NCI-H2171 treated with DMSO at 0.1 percent for 48 hours (cell line): ENCODE measurements around the gene COMMD10.
"Not testable (repeated sequence)": the region's sequence is repeated elsewhere in the genome, so short reads cannot be mapped to it uniquely, and the experiment has no call there.

Experiments used
- DNase-seq: peaks from one replicate; lab custom pipeline; 2025; lab: John Stamatoyannopoulos, UW

COMMD10 gene

DNA sequence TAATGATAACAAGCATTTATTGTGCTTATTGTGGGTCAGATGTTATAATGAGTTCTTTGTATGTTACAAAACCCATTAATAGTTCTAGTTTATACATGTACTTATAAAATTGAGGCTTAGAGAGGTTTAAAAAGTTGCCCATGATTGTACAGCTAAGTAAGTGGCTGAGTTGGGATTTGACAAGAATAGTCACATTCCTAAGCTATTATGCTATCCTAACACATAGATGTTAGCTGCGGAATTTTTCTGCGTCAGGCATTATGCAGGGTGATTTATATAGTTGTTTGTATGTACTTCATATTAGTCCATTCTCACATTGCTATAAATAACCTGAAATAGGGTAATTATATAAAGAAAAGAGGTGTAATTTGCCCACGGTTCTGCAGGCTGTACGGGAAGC is 12.5 kb downstream of the COMMD10 start:
- DNase-seq: no peak

DNA sequence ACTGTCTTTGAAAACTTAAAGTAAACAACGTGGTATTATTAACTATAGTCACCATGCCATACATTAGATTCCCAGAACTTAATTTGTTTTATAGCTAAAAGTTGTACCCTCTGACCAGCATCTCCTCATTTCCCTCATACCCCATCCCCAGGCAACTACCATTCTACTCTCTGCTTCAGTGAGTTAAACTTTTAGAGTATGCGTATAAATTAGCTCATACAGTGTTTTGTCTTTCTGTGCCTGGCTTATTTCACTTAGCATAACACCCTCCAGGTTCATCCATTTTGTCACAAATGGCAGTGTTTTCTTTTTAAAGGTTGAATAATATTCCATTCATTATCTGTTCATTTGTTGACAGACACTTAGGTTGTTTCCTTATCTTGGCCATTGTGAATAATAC is 14.2 kb downstream of the COMMD10 start:
- DNase-seq: no peak

DNA sequence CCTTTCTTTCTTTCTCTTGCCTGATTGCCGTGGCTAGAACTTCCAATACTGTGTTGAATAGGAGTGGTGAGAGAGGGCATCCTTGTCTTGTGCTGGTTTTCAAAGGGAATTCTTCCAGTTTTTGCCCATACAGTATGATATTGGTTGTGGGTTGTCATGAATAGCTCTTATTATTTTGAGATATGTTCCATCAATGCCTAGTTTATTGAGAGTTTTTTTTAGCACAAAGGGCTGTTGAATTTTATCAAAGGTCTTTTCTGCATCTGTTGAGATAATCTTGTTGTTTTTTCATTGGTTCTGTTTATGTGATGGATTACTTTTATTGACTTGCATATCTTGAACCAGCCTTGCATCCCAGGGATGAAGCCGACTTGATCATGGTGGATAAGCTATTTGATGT is 20.1 kb downstream of the COMMD10 start:
- not testable (repeated sequence) for DNase-seq

DNA sequence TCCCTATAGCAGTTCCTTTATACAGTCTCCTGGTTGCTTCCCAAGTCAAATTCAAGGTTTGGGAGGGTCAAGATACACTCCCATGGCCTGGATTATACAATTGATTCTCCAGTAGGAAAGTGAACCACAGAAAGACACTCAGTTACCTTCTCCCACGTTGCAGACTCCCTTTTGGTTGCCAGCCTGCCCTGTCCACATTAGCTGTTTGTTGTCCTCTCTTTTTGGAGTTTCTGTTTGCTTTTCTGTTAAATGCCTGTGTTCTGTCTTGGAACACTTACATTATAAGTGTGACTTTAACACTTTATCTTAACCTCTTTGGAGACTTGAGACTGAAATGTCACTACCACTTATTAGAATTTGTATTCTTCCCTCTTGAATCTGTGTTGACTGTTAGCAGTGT is 30.3 kb downstream of the COMMD10 start:
- no peak for DNase-seq

DNA sequence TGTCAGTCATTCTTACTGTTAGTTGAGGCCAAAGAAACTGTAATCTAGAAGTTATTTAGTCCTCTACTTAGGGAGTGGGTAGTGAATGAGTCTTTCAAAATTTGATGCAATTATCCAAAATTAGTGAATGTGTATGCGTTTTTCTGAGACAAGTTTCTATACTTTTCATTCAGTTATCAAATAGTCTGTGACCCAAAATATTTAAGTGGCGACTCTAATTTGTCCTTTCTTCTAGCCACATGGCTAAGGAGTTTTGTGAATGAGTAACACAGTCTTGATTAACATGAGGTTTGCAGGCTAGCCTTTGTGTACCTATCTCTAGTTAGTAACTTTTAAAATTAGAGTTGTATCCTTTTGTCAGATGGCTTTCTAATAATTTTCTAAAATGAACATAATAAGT is 45.6 kb downstream of the COMMD10 start:
- DNase-seq: no peak

DNA sequence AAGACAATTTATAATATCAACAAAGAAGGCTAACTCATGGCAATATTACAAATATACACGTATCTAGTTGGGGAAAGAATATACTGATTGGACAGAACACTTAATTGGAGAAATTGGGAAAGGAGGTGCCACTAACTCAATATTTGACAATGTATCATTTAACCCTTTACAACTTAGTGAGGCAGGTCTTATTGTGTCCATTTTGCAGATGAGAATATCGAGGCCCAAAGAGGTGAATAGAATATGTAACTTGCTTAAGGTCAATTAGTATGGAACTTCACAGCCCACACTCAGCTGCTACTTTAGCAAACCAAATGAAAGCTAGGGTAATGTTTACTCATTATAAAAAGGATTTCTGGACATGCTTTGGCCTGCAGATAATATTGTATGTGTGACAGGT is 46.2 kb downstream of the COMMD10 start:
- no peak for DNase-seq

DNA sequence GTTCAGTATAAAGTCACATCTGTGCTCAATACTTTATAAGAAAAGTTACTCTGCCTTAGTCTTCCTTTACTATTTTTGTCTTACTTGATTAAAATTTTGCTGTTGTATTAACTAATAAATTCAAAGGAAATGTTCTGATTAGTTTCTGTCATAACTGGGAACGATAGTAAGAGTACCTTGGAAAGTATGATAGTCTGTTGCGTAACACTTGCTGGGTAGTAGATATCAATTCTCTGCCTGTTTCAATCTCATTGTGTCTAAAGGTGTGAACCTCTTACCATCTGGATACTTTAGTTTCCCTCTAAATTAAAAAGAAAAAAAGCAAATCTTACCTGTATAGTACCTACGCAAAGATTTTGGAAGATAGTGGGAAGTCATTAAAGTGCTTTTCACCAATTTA is 48.5 kb downstream of the COMMD10 start:
- no peak for DNase-seq

DNA sequence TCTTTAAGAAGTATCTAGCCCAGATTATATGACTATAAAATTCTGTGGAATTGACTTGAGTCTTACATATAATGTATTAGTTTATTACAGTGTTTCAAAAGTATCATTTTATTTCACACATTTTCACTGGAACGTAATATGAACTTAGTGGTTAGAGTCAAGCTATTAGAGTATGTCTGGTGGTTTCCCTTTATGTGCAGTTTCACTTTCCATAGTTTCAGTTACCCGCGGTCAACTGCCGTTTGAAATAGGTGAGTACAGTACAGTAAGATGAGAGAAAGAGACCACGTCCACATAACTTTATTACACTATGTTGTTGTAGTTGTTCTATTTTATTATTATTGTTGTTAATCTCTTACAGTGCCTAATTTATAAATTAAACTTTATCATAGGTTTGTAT is 50.5 kb downstream of the COMMD10 start:
- DNase-seq: no peak

DNA sequence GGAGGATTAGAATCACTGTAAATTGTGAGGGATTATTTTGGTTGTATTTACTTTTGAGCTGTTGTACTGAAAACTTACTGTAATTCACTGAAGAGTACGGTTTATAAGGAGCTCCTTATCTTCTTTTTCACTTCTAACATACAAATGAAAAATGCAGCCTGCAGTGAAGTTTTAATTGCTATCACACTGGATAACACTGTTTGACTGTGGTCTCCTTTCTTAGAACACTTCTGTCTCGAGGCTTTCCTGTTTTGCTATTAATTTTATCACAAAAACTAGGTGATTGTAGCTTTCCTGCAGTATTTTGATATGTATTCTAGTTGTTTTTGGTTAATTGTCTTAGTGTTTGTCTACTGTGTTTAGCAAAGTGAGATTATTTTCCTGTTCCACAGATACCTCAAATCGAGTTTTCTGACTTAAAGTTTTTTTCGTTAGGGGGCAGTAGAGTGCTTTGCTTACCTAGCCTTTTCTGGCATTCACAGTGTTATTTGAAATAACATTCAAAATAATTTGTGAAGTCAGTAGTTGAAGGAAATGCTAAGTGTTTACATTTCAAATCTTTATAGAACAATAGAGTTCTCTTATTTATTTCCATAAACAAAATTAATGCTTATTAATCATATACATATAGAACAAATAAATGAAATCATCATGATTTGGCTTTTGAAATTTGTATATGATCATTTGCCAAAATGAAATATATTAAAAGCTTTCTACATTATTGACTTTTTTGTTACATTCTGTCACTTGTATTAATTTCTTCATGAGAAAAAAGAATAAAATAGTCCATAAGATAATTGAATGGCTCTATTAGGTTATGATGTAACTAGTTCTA is 52.9 kb downstream of the COMMD10 start:
- DNase-seq: peak; percentile 48

DNA sequence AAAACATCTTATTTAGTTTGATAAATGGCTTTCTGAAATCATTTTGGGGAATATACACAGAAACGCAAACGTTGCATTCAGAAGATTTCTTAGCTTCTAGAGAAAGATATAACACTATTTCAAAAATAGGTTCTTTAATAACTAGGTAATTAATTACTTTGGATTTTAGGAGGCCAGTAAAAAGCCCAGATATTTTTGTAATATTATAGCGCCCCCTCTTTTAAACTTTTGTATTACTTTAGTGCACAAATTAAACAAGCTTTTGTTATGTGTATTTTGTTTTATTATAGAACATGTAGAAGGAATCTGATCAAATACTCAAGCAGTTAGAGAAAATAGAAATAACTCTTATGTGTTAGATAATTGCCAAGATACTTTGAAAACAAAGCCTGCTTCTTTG is 57.7 kb downstream of the COMMD10 start:
- DNase-seq: no peak

DNA sequence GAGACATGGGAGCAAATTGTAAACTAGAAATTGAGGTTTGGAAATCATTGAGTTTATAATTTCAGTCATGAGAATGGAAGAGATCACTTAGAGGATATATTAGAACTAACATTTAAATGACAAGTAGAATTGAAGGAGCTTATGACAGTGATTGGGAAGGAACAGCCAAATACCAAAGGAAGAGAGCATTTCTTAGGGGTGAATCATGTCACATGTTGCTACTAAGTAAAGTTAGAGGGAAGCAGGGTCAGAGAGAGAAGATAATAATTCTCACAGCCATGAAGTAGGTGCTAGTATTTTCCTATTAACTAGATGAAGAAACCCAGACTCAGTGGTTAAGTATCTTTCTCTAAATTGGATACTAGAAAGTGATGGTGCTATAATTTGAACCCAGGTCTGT is 59.3 kb downstream of the COMMD10 start:
- no peak for DNase-seq

DNA sequence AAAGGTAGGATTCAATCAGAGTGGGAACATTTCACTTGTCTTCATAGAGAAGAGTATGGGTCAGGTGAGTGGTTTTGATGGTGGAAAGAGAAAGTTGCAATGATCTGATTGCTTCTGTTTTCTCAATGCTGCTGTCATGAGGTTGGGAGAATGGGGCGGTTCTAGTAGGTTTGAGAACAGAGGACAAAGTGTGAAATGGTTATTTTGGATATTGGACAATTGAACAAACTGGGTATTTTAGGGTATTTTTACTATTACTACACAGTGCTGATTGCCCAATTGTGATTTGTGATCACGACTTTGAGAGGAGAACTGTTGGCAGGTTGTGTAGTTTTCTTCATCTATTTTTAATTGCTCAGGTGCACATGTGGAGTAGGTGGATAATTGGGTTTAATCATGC is 60.2 kb downstream of the COMMD10 start:
- DNase-seq: no peak

DNA sequence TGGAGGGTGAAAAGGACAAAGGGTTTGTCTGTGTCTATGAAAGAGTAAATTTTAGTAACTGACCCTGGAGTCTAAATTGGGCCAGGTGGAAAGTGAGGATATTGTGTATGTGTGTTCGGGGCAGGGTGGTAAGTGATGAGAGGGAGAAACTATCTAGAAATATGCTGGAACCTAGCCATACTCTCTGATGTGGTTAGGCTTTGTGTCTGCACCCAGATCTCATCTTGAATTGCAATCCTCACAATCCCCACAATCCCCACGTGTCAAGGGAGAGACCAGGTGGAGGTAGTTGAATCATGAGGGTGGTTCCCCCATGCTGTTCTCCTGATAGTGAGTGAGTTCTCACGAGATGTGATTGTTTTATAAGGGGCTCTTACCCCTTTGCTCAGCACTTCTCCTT is 60.6 kb downstream of the COMMD10 start:
- no peak for DNase-seq

DNA sequence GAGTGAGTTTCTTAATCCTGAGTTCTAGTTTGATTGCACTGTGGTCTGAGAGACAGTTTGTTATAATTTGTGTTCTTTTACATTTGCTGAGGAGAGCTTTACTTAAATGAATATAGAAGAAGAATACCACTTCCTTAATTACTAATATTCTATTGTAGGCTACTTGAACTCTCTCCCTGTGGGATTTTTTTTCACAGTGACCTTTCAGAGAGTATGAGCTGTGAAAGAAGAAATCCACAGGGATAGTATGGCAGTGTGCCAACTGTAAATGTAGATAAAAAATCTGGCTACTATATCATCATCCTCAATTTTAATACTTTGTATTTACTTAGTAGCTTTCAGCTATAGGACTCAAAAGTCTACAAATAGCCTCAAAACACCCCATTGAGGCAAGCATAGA is 67.3 kb downstream of the COMMD10 start:
- DNase-seq: no peak

DNA sequence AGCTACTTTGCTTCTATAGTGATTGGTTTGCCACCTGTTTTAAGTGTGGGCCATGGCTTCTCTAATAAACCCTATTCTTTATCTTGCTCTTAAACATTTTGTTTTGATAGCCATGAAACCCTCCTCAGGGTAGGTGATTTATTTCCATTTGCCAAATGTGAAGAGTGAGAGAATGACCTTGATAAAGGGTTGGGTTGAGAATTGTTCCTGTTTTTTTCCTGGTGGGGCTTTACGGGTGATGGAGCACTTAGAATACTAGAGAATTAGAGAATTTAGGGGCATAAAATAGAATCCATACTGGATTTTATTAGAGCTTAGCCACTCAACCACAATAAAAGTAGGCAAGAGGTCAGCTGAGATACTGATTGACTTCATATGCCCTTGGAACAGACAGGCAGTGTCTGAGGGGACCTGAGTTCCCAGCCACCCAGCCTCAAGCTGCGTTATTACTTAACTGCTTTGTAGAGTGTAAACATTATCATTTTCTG is 68.9 kb downstream of the COMMD10 start:
- no peak for DNase-seq

DNA sequence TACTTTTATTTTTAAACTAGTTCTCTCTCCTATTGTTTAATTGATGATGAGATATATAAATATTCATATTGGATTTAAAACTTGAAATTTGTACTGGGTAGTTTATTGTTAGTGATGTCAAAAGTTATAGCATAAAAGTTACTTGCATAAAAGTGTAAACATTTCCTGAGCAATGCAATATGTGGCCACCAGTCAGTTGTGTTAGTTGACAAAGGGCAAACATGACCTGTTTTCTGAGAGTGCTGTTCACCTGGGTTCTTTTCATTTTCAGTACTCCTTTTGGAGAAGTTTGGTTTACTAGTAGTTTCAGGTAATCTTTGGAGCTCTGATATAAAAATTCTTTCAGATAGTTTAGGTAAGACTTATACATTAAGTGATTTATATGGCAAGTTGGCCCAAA is 69.4 kb downstream of the COMMD10 start:
- DNase-seq: no peak

DNA sequence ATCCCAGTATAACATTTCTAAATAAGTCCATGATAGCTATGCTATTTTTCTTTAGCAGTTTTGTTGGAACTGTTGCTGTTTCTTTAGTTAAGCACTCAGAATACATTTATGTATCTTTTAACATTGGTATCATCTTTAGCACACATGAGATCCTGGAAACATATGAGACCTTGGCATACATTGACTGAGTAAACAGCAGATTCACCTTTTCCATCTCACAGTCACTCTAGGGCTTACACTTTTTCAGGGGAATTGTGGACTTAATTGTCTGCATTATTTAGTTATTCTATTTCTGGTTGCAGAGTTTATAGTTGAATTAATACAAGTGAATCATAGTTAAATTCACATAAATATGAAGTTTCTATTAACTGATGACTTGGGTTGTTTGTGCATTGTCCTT is 70.1 kb downstream of the COMMD10 start:
- DNase-seq: no peak

DNA sequence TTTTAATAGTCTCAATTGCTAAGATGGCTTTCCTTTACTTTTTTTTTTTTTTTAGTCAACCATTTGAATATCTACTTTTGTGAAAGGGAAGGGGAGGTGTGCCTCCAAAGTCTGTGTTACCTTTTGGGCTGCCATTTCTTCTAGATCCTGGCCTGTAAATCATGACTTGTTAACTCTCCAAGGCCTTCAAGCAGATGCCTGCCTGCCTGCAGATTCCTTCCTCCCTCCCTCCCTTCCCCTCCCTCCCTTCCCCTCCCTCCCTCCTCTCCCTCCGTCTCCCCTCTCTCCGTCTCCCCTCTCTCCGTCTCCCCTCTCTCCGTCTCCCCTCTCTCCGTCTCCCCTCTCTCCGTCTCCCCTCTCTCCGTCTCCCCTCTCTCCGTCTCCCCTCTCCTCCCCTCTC is 73.1 kb downstream of the COMMD10 start:
- DNase-seq: no peak

DNA sequence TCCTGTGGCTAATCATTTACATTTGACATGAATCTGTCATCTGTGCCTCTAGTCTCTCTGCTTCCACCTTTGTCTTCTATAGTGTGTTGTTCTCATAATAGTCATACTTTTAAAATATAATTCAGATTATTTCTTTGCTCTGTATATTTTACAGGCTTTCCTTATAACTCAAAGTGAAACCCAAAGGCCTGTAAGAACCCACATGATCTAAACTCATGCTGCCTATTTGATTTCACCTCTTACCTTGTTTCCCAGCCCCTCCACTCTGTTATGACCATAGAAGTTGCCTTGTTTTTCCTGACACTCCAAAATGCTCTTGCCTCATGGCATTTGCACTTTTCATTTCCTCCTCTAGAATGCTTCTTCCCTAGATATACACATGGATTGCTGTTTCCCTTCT is 74.2 kb downstream of the COMMD10 start:
- DNase-seq: no peak

DNA sequence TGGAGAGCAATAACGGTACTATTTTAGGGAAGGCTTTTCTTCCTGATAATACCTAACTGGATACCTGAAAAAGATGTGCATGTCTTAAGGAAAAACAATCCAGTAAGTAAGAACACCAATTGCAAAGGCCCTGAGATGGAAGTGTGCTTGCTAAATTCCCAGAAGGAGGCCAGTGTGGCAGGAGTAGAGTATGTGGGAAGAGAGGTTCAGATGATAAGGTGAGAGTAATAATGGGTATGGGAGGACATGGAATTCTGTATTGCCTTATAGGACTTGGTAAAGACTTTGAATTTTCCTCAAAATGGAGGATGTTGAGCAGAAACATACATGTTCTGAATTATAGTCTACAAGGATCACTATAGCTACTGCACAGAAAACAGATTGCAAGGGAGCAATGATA is 89.3 kb downstream of the COMMD10 start:
- no peak for DNase-seq

DNA sequence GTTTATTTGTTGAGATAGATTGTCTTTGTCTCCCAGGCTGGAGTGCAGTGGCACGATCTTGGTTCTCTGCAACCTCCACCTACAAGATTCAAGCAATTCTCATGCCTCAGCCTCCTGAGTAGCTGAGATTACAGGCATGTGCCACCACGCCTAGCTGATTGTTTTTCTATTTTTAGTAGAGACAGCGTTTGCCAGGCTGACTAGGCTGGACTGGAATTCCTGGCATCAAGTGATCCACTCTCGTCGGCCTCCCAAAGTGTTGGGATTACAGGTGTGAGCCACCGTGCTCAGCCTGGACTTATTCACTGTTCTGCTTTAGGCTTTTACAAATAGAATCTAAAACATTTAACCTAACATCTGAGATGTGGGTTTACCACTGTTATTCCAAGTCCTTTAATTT is 91.3 kb downstream of the COMMD10 start:
- no peak for DNase-seq

DNA sequence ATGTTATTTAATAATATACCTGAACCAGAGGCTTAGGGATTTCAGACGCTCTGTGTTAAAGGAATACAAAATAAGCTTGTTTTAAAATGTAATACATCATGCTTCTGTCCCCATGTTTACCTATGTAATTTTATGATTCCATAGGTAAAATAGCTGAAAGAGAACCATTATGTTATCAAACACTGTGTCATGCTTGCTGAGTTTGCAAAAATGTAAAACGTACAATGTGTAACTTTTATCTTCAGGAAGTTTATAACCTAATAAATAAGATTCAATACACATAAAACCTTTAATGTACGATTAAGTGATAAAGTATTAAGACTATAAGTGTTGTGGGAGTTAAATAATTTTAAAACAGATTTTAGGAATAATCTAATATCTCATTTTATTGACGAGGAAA is 94.1 kb downstream of the COMMD10 start:
- DNase-seq: no peak

DNA sequence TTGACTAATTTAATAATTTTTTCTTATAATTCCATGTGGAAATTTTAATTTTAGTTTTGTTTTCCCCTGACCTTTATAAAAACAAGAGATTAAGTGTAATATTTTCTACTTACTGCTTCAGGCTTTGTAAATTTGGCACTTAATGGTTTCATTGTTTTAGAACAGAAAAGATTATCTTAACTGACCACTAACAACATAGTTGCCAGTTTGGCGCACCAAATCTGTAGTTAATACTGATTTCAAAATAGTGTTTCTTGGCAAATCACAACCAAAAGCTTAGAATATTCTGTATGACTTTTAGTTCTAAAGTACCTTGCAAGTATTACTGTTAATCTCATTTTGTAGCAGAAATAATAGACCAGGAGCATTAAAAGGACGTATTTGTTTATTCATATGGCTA is 124.3 kb downstream of the COMMD10 start:
- DNase-seq: no peak

DNA sequence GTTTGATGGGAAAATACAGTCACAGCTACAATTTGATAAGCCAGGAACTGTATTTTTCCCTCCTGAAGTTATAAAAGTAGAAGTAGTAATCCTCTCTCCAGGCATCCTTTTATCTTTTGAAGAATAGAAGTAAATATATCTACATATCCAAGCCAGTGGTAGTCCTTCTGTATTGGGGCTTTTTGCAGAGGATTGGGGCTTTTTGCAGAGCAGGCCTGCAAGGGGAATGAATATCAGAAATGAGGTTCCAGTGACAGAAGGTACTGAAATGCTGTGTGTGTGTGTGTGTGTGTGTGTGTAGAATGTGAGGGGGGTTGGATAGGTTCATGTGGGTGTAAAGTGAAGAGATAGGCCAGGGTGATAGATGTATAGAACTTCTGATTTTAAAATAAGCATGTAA is 127.4 kb downstream of the COMMD10 start:
- DNase-seq: no peak
